Kidney (tissue), 14 donors: ENCODE data around the gene RFLNA. TPM values are rescaled to one million over a fixed set of nuclear protein-coding genes. Genes with fewer than 3 reads are reported as not detected.

Experiments used
- DNase-seq, 5 donors: peaks; one replicate each; pipeline ENCODE4 v3.0.0-alpha.2; 2013 to 2020
- FAIRE-seq: peaks from 2 replicates; lab custom pipeline; 2012; peaks lifted over from hg19 to GRCh38; lab: Jason Lieb, UNC
- H3K27ac ChIP-seq, 2 donors: one replicate each; pipeline ENCODE4 v1.7.0; 2013; ENCODE audit warnings: low read depth in 2 of 2, low read length in 2 of 2, inconsistent platforms in 1 of 2
- H3K27me3 ChIP-seq: one replicate; pipeline ENCODE4 v1.7.1; 2013; ENCODE audit warnings: low read length, inconsistent platforms; ENCODE audit not compliant: control insufficient read depth, insufficient read depth
- H3K36me3 ChIP-seq, 3 donors: one replicate each; pipeline versions ENCODE4 v1.7.0 to v1.7.1; 2013; ENCODE audit warnings: low read length in 3 of 3, control low read depth in 1 of 3, inconsistent platforms in 1 of 3; ENCODE audit not compliant: insufficient read depth in 3 of 3, control insufficient read depth in 2 of 3
- H3K4me1 ChIP-seq, 3 donors: one replicate each; pipeline versions ENCODE4 v1.7.0 to v1.7.1; 2013; ENCODE audit warnings: low read length in 3 of 3, inconsistent platforms in 1 of 3, low read depth in 1 of 3; ENCODE audit not compliant: control insufficient read depth in 2 of 3, insufficient read depth in 2 of 3
- H3K4me3 ChIP-seq, 3 donors: one replicate each; pipeline versions ENCODE4 v1.7.0 to v1.8.1; 2013; ENCODE audit warnings: low read length in 3 of 3, control low read depth in 1 of 3, inconsistent platforms in 1 of 3
- H3K9ac ChIP-seq, 3 donors: one replicate each; pipeline versions ENCODE4 v1.7.0 to v1.7.1; 2013; ENCODE audit warnings: low read length in 3 of 3, control low read depth in 1 of 3, inconsistent platforms in 1 of 3
- H3K9me3 ChIP-seq, 3 donors: one replicate each; pipeline versions ENCODE4 v1.7.0 to v1.7.1; 2013; ENCODE audit warnings: low read length in 3 of 3, control low read depth in 1 of 3, inconsistent platforms in 1 of 3; ENCODE audit not compliant: control insufficient read depth in 2 of 3, insufficient read depth in 1 of 3
- CTCF ChIP-seq: IDR thresholded peaks from 3 replicates; pipeline ENCODE4 v1.5.1; 2012; ENCODE audit warnings: mild to moderate bottlenecking, moderate library complexity, borderline replicate concordance; ENCODE audit not compliant: insufficient read depth; ENCODE audit errors: extremely low read depth
- intact Hi-C: fragments of 100-400 bp; cut with DNase I; formaldehyde crosslinking; loops from one replicate; pipeline ENCODE4 v1.11.1; 2022
- polyA plus RNA-seq: library from polyadenylated mRNA; stranded (reverse); fragments of 350-450 nt; fragmentation: Illumina TruSeq; extraction: RNeasy Lipid Tissue Mini Kit (QIAGEN cat#74804); gene quantifications from one replicate; pipeline ENCODE4 v1.2.3, GENCODE V29; 2014; ENCODE audit warnings: low read depth, low replicate concordance; ENCODE audit not compliant: insufficient read depth
- total RNA-seq: library from RNA; stranded (reverse); fragmentation: NEBNext Ultra II Directional; extraction: Animal tissue kit (Norgen Biotek cat#: 25700); gene quantifications from one replicate; pipeline ENCODE4 v1.2.1, GENCODE V29; 2021
- donor health status: control.
- donor health status: control.
- donor health status: control.
- donor health status: control.
- donor health status: control.
- donor health status: DM: yes; HTN: yes; CAD: no.
- donor health status: Normal renal cell carcinoma (clear cell type).

RFLNA gene
- total and polyA plus RNA-seq, 2 donors from 2014 or later = 0.76 to 0.82 TPM

GRCh38 chr12:124361074-124361970 lies 66.4 kb downstream of the RFLNA start:
- peaks cover 8 to 18% (median 16%) of the 10 kb centered on the region in 3 donors for H3K36me3 ChIP-seq
- peak overlapping the region in 1 of 2 donors; percentile 71 for H3K27ac ChIP-seq
- no peaks in the 10 kb centered on the region for H3K9me3 ChIP-seq
- no peak for TF ChIP-seq CTCF
- DNase-seq (no peak), FAIRE-seq (no peak)
- H3K4me1 ChIP-seq = peaks cover 0 to 32% (median 9%) of the 10 kb centered on the region in 3 donors
- no peak overlapping the region for H3K4me3 ChIP-seq
- H3K9ac ChIP-seq = peak overlapping the region in 1 of 3 donors; percentile 51
- no peaks in the 10 kb centered on the region for H3K27me3 ChIP-seq
- intact Hi-C loops = no loop called here

GRCh38 chr12:124361996-124362395 lies 67.1 kb downstream of the RFLNA start:
- Histone ChIP-seq H3K27ac (no peak overlapping the region), H3K27me3 (no peaks in the 10 kb centered on the region), H3K36me3 (peaks cover 8 to 21% (median 15%) of the 10 kb centered on the region in 3 donors), H3K9me3 (no peaks in the 10 kb centered on the region), H3K9ac (no peak overlapping the region), H3K4me3 (no peak overlapping the region), H3K4me1 (peaks cover 0 to 32% (median 9%) of the 10 kb centered on the region in 3 donors)
- TF ChIP-seq CTCF = no peak
- DNase-seq (no peak), FAIRE-seq (no peak)
- intact Hi-C loops = no loop called here

DNA sequence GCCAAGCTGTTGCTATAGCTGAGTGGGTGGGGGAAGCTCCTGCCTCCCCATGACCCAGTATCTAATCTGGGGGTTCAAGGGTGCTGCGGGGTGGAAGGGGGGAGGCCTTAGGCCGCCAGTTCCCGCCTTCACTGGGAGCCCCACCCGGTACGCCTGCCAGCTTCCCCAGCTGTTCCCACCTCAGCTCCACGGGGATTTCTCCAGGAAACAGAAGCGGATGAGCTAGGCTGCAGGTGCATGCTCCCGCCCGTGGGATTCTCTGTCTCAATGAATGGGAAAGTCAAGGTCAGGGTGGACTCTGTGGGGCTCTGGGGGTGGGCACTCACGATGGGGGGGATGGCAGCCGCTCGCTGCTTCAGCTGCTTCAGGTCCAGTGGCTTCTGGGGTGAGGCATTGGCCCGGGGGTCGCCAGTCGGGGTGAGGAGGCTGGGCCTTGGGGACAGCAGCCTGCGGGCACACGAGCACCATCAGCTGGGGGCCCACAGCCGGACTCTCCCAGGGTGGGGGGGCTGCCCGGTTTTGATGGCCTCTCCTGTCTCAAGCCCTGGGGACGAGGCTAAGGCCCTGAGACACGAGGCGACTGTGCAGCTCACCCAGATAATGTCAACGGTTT lies 68.6 kb downstream of the RFLNA start:
- no peak for TF ChIP-seq CTCF
- intact Hi-C loops = no loop called here
- Histone ChIP-seq H3K9me3 (no peaks in the 10 kb centered on the region), H3K4me3 (no peak overlapping the region), H3K9ac (no peak overlapping the region), H3K27me3 (no peaks in the 10 kb centered on the region), H3K27ac (no peak overlapping the region), H3K36me3 (peaks cover 0 to 6% (median 4%) of the 10 kb centered on the region in 3 donors), H3K4me1 (peaks cover 0 to 32% (median 13%) of the 10 kb centered on the region in 3 donors)
- FAIRE-seq = no peak
- DNase-seq = no peak
